ENCODE results near the gene CDCP1. TPM values are rescaled to one million over a fixed set of nuclear protein-coding genes. Genes with fewer than 3 reads are reported as not detected.

The CDCP1 gene
- total RNA-seq, 1 donor from 2014 or later, result 0.38 TPM

DNA sequence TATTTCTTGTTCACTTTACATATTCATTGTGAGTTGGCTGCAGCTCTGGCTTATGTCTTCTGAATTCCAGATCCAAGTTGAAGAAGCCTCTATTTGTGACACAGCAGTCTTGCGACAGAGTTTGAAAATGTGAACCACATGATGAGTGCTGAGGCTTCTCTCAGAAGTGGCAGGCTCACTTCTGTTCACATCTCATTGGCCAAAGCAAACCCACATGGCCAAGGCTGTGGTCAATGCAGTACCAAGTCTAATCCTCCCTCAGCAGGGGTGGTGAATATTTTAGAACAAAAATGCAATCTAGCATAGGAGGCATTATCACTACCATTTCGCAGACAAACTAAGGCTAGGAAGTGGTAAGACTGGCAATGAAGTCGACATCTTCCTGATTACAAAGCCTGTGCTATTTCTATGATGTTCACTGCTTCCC lies 45.2 kb downstream of the CDCP1 start:
- ATAC-seq (ENCODE audit: poor library complexity) (no peak), DNase-seq (no peak)
- intact Hi-C loops (cut with DNase I), result no loop called here

DNA sequence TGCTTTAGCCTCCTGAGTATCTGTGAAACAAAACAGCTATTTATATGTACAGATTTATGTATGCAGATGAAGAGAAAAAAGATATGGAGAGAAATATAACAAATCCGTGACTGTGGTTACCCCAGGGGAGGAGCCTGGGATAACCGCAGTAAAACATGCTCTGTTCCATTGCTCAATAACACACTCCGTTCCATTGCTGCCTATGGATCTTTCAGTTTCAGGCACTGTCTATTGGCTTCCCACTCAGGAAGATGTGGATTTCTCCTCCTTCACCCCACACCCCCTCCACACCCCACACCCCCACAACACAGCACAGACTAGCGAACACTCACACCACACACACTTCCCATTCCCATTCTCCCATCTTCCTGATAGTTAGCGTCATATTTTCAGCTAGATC lies 47.9 kb downstream of the CDCP1 start:
- DNase-seq (no peak), ATAC-seq (ENCODE audit: poor library complexity) (no peak)
- intact Hi-C loops (cut with DNase I), result no loop called here

GRCh38 chr3:45097296-45097883 lies 48.8 kb downstream of the CDCP1 start:
- DNase-seq (no peak), ATAC-seq (ENCODE audit: poor library complexity) (no peak)
- intact Hi-C loops (cut with DNase I), result no loop called here

- peak; percentile 58 for DNase-seq
- no peak for ATAC-seq (ENCODE audit: poor library complexity)
- intact Hi-C loops (cut with DNase I), result no loop called here
Observed at GRCh38 chr3:45095916-45096526, 50.2 kb downstream of the CDCP1 start.

GRCh38 chr3:45093176-45093575 lies 53.0 kb downstream of the CDCP1 start:
- DNase-seq (no peak), ATAC-seq (ENCODE audit: poor library complexity) (no peak)
- intact Hi-C loops (cut with DNase I), result no loop called here

DNA sequence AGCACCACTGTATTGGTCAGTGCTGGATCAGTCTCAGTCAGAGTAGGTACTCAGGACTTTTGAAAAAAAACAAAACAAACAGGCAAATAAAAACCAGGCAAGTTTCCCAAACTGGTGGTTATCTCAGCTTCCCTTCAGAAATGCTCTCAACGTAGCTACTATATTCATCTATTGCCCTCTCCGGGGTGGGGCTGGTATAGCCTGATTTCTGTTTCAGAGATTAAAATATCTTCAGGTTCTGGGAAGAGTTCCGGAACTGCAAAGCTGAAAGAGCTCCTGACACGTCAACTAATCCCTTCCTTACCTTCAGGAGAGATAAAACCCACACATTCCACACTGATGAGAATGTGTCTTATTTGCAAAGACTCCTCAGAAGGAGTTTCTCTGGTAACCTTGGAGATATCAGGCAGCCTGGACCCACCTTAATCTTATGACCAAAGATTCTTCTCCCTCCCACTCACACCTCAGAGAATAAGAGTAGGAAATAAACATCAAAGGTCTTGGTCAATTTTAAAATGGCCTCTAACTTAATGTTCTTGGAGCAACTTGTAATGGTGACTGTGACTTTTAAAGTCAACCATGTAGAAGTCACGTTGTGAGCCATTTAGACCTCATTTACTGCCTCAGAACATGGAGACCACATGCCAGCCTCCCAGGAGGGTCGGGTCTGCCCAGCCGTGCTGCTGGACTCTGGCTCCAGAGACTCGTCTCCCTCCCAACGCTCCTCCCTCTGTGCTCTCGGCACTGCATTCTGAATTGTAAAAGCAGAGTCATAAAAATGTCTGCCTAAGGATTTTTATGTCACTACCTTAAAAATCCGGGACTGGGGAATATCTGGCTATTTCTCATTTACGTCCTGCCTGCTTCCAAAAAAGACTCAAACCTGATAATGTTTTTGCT lies 53.8 kb downstream of the CDCP1 start:
- intact Hi-C loops (cut with DNase I), result no loop called here
- ATAC-seq (ENCODE audit: poor library complexity) (no peak), DNase-seq (no peak)

DNA sequence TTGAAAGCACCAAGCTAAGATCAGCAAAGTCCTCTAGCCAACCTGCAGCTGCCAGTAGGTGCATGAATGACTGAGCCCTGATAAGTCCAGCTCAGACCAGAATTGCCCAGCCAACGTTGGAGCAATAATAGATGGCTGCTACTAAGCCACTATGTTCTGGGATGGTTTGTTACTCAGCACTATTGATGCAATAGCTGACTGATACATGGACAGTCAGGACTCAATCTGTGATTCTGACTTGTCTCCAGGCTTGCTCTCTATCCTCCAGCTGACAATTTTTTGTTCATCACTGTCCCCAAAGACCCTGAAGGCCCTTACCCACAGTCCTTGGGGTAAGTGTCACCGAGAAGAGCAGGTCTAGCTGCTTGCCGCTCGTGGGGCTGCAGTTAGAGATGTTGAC lies 55.3 kb downstream of the CDCP1 start:
- ATAC-seq (ENCODE audit: poor library complexity) (no peak), DNase-seq (no peak)
- intact Hi-C loops (cut with DNase I), result no loop called here

GRCh38 chr3:45088543-45089358 lies 57.4 kb downstream of the CDCP1 start:
- no peak for ATAC-seq (ENCODE audit: poor library complexity)
- DNase-seq, result no peak
- intact Hi-C loops (cut with DNase I), result no loop called here

GRCh38 chr3:45087155-45087554 lies 59.0 kb downstream of the CDCP1 start:
- DNase-seq (no peak), ATAC-seq (ENCODE audit: poor library complexity) (no peak)
- intact Hi-C loops (cut with DNase I), result no loop called here

GRCh38 chr3:45084820-45085816 lies 61.1 kb downstream of the CDCP1 start:
- ATAC-seq (ENCODE audit: poor library complexity), result no peak
- intact Hi-C loops (cut with DNase I), result no loop called here

GRCh38 chr3:45084361-45084760 lies 61.8 kb downstream of the CDCP1 start:
- intact Hi-C loops (cut with DNase I), result no loop called here
- no peak for DNase-seq
- ATAC-seq (ENCODE audit: poor library complexity), result no peak

More at GRCh38 chr3:45084820-45085816, 61.1 kb downstream of the CDCP1 start:
- DNase-seq, result no peak

DNA sequence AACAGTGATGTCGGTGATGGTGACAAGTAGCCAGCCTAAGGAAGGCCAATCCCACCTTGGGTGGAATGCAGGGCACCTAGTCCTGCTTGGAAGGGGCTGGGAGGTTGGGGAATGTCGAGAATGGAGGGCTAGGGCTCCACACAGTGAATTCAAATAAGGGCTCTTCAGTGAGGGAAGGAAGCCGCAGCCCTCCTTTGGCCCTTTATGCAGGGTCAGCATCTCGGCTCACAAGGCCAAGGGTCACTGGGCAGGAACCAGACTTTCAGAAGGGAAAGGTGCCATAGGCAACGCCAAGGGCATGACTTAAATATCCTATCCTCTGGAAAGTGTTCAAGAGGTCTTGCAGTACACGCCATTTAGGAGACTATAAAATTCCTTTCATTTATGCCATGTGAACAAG lies 63.2 kb downstream of the CDCP1 start:
- DNase-seq, result no peak
- intact Hi-C loops (cut with DNase I), result no loop called here
- ATAC-seq (ENCODE audit: poor library complexity), result no peak

DNA sequence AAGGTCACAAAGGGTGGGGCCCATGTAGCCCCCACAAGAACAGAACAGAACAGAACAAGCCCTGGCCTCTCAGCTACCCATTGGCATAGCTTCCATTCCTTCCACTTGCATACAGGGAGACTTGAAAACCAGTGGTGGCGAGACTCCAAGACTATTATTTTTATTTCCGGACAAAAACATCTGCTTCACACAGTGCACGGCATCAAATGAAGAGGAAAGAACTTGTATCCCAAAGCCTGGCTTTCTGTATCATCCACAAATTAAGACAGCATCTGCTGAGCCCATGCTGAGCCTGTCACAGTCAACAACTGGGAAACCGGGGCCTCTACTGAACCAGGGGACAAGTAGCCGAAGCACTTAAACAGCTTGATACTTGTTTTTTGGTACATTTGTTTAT lies 64.0 kb downstream of the CDCP1 start:
- intact Hi-C loops (cut with DNase I), result no loop called here
- no peak for ATAC-seq (ENCODE audit: poor library complexity)

DNA sequence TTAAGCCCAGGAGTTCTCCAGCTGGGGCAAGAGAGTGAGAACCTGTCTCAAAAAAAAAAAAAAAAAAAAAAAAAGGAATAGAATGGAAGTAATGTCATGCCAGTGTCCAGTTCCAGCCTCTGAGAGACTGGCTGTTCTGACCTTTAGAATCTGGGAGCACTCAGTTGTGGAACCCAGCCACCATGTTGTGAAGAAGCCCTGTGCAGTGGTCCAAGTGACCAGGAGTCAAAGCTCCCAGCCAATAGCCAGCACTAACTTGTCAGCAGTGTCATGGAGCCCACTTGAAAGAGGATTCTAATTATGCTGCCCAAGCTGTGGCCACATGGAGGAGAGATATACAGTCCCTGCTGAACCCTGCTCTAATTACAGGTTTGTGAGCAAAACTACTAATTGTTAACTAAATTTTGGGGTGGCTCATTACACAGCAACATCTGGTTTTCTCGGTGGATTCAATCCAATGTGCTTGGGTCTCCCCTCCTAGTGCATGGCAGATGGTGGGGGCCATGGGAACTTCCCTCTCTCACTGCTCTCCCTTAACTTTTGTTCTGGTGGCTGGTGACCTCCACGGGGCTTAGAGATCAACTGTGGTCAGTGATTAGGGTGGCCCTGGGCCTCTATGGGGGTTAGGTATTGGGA lies 64.6 kb downstream of the CDCP1 start:
- DNase-seq (no peak), ATAC-seq (ENCODE audit: poor library complexity) (no peak)
- intact Hi-C loops (cut with DNase I), result no loop called here

More for the DNA sequence above, 64.0 kb downstream of the CDCP1 start:
- DNase-seq, result no peak

DNA sequence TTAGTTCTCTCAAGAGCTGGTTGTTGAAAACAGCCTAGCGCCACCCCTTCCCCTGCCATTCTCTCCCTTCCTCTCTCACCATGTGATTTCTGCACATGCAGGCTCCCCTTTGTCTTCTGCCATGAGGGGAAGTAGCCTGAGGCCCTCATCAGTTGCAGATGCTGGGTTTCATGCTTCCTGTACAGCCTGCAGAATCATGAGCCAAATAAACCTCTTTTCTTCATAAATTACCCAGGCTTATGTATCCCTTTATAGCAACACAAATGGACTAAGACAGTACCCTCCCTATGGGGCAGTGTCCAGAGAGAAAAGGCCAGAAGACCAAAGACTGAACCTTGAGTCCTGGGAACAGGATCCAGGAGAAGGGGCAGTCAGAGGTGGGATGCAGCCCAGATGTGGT lies 65.4 kb downstream of the CDCP1 start:
- ATAC-seq (ENCODE audit: poor library complexity), result no peak
- intact Hi-C loops (cut with DNase I), result no loop called here
- DNase-seq, result no peak

GRCh38 chr3:45079715-45080114 lies 66.5 kb downstream of the CDCP1 start:
- no peak for DNase-seq
- intact Hi-C loops (cut with DNase I), result no loop called here
- ATAC-seq (ENCODE audit: poor library complexity), result peak; percentile 59

DNA sequence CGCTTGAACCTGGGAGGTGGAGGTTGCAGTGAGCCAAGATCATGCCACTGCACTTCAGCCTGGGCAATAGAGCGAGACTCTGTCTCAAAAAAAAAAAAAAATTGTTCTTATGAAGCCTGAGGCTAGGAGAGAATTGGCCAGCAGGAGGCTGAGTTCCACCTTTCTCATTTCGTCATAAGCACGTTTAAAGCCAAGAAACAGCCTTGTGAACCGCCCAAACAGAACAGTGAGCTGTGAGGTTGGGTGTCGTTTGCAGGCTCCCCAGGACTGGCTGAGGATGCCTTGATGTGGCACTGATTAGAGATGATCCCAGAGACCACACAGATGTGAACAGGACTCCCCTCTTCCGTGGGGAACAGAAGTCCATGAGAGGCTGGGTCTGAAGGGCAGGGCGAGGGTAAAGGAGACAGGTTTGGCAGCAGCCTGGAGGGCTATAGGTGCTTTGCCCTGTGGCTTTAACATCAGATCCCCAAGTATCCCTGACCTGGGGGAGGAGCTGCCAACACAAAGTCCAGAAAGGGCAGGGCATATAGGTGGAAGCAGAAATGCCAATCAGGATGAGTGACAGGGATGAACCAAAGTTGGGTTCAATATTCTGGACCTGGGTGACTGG lies 67.2 kb downstream of the CDCP1 start:
- ATAC-seq (ENCODE audit: poor library complexity) (peak; percentile 20), DNase-seq (no peak)
- intact Hi-C loops (cut with DNase I), result no loop called here

All from Right ventricle myocardium superior (tissue), 1 donor.